Measurements from ENCODE around the gene TMEM132D.

- no peak for TF ChIP-seq CTCF (IDR thresholded peaks at IDR 0.05; ENCODE audit: insufficient read depth, low read depth, low read length)
- no peak for TF ChIP-seq EZH2 (IDR thresholded peaks at IDR 0.05; ENCODE audit: insufficient read depth, low read length)
Observed at GRCh38 chr12:129160282-129160681, 743.5 kb downstream of the TMEM132D start.

All from astrocyte (in vitro differentiated cells and primary cell).